Stomach smooth muscle (tissue), 2 donors: ENCODE results near the gene C9orf43.
A peak's percentile ranks its signal among the peaks of the same experiment; 100 is the strongest.

Experiments
- H3K27ac ChIP-seq: one replicate; pipeline ENCODE4 v1.7.0; 2013; ENCODE audit warnings: mild to moderate bottlenecking, low read length, inconsistent platforms
- H3K27me3 ChIP-seq, 2 donors: one replicate each; pipeline ENCODE4 v1.7.0; 2013; ENCODE audit warnings: low read length in 2 of 2; ENCODE audit not compliant: insufficient read depth in 2 of 2, control insufficient read depth in 1 of 2
- H3K36me3 ChIP-seq, 2 donors: one replicate each; pipeline ENCODE4 v1.7.0; 2013; ENCODE audit warnings: low read length in 2 of 2; ENCODE audit not compliant: control insufficient read depth in 2 of 2, insufficient read depth in 2 of 2
- H3K4me1 ChIP-seq: one replicate; pipeline ENCODE4 v1.7.0; 2013; ENCODE audit warnings: low read length; ENCODE audit not compliant: control insufficient read depth, insufficient read depth
- H3K4me3 ChIP-seq, 2 donors: one replicate each; pipeline ENCODE4 v1.7.0; 2013; ENCODE audit warnings: low read length in 2 of 2
- H3K9ac ChIP-seq, 2 donors: one replicate each; pipeline ENCODE4 v1.7.0; 2013; ENCODE audit warnings: low read length in 2 of 2, mild to moderate bottlenecking in 1 of 2
- H3K9me3 ChIP-seq, 2 donors: one replicate each; pipeline ENCODE4 v1.7.0; 2013; ENCODE audit warnings: low read length in 2 of 2; ENCODE audit not compliant: control insufficient read depth in 2 of 2
- donor health status: healthy.
- donor health status: Pancreatic carcinoma.

Gene C9orf43

GRCh38 chr9:113471143-113471542 is 60.6 kb downstream of the C9orf43 start:
- H3K27ac ChIP-seq, result no peak overlapping the region
- no peaks in the 10 kb centered on the region for H3K9me3 ChIP-seq
- no peaks in the 10 kb centered on the region for H3K36me3 ChIP-seq
- H3K4me1 ChIP-seq, result peaks cover 32% of the 10 kb centered on the region
- no peaks in the 10 kb centered on the region for H3K27me3 ChIP-seq
- H3K9ac ChIP-seq, result no peak overlapping the region
- no peak overlapping the region for H3K4me3 ChIP-seq

- Histone ChIP-seq H3K9ac (no peak overlapping the region), H3K36me3 (peaks cover 0 to 1% of the 10 kb centered on the region in 2 donors), H3K27ac (no peak overlapping the region), H3K4me3 (no peak overlapping the region), H3K9me3 (no peaks in the 10 kb centered on the region), H3K27me3 (no peaks in the 10 kb centered on the region), H3K4me1 (peaks cover 32% of the 10 kb centered on the region)
Measured at GRCh38 chr9:113471566-113471965, 61.0 kb downstream of the C9orf43 start.

- H3K4me1 ChIP-seq, result peaks cover 38% of the 10 kb centered on the region
- no peak overlapping the region for H3K9ac ChIP-seq
- peaks cover 0 to 2% of the 10 kb centered on the region in 2 donors for H3K36me3 ChIP-seq
- H3K4me3 ChIP-seq, result no peak overlapping the region
- no peaks in the 10 kb centered on the region for H3K9me3 ChIP-seq
- H3K27me3 ChIP-seq, result no peaks in the 10 kb centered on the region
- no peak overlapping the region for H3K27ac ChIP-seq
Measured at GRCh38 chr9:113472199-113472598, 61.7 kb downstream of the C9orf43 start.

- H3K27ac ChIP-seq, result peak overlapping the region; percentile 55
- H3K9ac ChIP-seq, result no peak overlapping the region
- H3K4me1 ChIP-seq, result peaks cover 48% of the 10 kb centered on the region
Measured at GRCh38 chr9:113474360-113475028, 63.9 kb downstream of the C9orf43 start.

GRCh38 chr9:113475031-113475430 is 64.5 kb downstream of the C9orf43 start:
- Histone ChIP-seq H3K4me1 (peaks cover 50% of the 10 kb centered on the region), H3K27me3 (no peaks in the 10 kb centered on the region), H3K4me3 (no peak overlapping the region), H3K9me3 (no peaks in the 10 kb centered on the region), H3K27ac (peak overlapping the region; percentile 55), H3K9ac (no peak overlapping the region), H3K36me3 (peaks cover 2 to 3% of the 10 kb centered on the region in 2 donors)

More at GRCh38 chr9:113474360-113475028, 63.9 kb downstream of the C9orf43 start:
- Histone ChIP-seq H3K27me3 (no peaks in the 10 kb centered on the region), H3K4me3 (peak overlapping the region in 1 of 2 donors; percentile 40), H3K9me3 (no peaks in the 10 kb centered on the region), H3K36me3 (peaks cover under 1 to 2% of the 10 kb centered on the region in 2 donors)

- H3K27ac ChIP-seq, result no peak overlapping the region
- no peaks in the 10 kb centered on the region for H3K9me3 ChIP-seq
- no peak overlapping the region for H3K4me3 ChIP-seq
- no peak overlapping the region for H3K9ac ChIP-seq
- H3K27me3 ChIP-seq, result no peaks in the 10 kb centered on the region
- peaks cover 2 to 3% of the 10 kb centered on the region in 2 donors for H3K36me3 ChIP-seq
- H3K4me1 ChIP-seq, result peaks cover 55% of the 10 kb centered on the region
Measured at GRCh38 chr9:113475992-113476391, 65.4 kb downstream of the C9orf43 start.

- Histone ChIP-seq H3K4me3 (no peak overlapping the region), H3K9ac (no peak overlapping the region), H3K9me3 (no peaks in the 10 kb centered on the region), H3K27me3 (no peaks in the 10 kb centered on the region), H3K27ac (no peak overlapping the region), H3K4me1 (peaks cover 52% of the 10 kb centered on the region), H3K36me3 (peaks cover 2 to 3% of the 10 kb centered on the region in 2 donors)
Measured at GRCh38 chr9:113476511-113476916, 66.0 kb downstream of the C9orf43 start.

- H3K27ac ChIP-seq, result peak overlapping the region; percentile 41
- no peaks in the 10 kb centered on the region for H3K9me3 ChIP-seq
- H3K4me1 ChIP-seq, result peaks cover 52% of the 10 kb centered on the region
- no peak overlapping the region for H3K4me3 ChIP-seq
- H3K9ac ChIP-seq, result no peak overlapping the region
- H3K27me3 ChIP-seq, result no peaks in the 10 kb centered on the region
- H3K36me3 ChIP-seq, result peaks cover 2 to 3% of the 10 kb centered on the region in 2 donors
Measured at GRCh38 chr9:113477058-113477457, 66.5 kb downstream of the C9orf43 start.

- Histone ChIP-seq H3K9me3 (no peaks in the 10 kb centered on the region), H3K4me3 (no peak overlapping the region), H3K9ac (no peak overlapping the region), H3K4me1 (peaks cover 58% of the 10 kb centered on the region), H3K36me3 (peaks cover 2 to 3% of the 10 kb centered on the region in 2 donors), H3K27me3 (no peaks in the 10 kb centered on the region), H3K27ac (peak overlapping the region; percentile 41)
Measured at GRCh38 chr9:113477661-113478060, 67.1 kb downstream of the C9orf43 start.

- Histone ChIP-seq H3K9me3 (no peaks in the 10 kb centered on the region), H3K4me1 (peaks cover 63% of the 10 kb centered on the region), H3K27me3 (no peaks in the 10 kb centered on the region), H3K9ac (no peak overlapping the region), H3K27ac (peak overlapping the region; percentile 37), H3K36me3 (peaks cover 2 to 3% of the 10 kb centered on the region in 2 donors), H3K4me3 (no peak overlapping the region)
Measured at GRCh38 chr9:113479174-113479621, 68.7 kb downstream of the C9orf43 start.
